Measurements from ENCODE around the gene NISCH.

NISCH gene

DNA sequence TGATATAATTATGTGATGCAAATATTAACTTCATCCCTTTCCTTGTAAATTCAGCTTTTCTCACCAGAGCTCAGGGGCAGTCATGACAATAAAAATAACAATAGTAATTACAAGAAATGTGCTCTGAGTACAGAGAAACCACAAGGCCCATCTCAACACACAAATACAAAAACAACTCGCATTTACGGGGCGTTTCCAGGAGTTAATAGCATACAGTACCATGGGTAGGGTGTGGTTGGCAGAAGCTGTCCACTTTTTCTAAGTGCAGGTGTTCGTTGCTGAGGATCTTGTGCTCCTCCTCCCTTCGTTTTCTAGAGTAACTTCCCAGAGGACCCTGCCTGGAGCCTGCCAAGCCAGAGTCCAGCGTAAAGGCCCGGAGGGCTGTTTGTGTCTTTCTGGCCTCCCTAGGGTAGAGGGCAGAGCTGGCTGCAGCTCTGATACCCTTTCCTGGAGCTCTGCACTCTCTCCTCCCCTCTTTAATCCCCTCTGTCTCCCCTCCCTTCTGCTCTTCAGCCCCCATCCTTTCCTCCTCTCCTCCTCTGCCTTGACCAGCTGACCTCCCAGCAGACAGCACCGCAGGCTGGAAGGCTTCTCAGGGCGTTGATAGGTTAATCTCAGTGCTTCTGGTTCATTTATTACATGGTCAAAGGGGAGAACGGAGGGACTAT lies 21.9 kb upstream of the NISCH start:
- Histone ChIP-seq H2BK120ac (ENCODE audit: low read depth, low read length) (no peak overlapping the region), H3K23ac (ENCODE audit: low read length in 2 of 2) (no peak overlapping the region), H3K36me3 (ENCODE audit: control insufficient read depth in 1 of 2, insufficient read depth in 2 of 2, low read depth in 1 of 2, low read length in 2 of 2) (no peaks in the 10 kb centered on the region), H3K4me2 (ENCODE audit: low read length, poor library complexity, severe bottlenecking) (no peak overlapping the region), H3K14ac (ENCODE audit: low read length in 2 of 2) (no peak overlapping the region), H2BK15ac (ENCODE audit: low read depth, poor library complexity, severe bottlenecking) (no peak overlapping the region), H4K8ac (ENCODE audit: low read length) (no peak overlapping the region), H3K27ac (ENCODE audit: low read length, poor library complexity, severe bottlenecking) (no peak overlapping the region), H2BK12ac (ENCODE audit: low read length in 2 of 2) (no peak overlapping the region), H3K4me1 (ENCODE audit: control insufficient read depth, insufficient read depth, low read depth, low read length) (peaks cover 2% of the 10 kb centered on the region), H3K18ac (ENCODE audit: low read depth in 1 of 2, low read length in 2 of 2) (no peak overlapping the region), H3K27me3 (ENCODE audit: control insufficient read depth in 1 of 2, insufficient read depth in 1 of 2, low read length in 2 of 2) (peaks cover 10 to 35% of the 10 kb centered on the region in 2 experiments), H2AK5ac (ENCODE audit: low read length, severe bottlenecking) (no peak overlapping the region), H2BK5ac (ENCODE audit: low read depth, low read length, poor library complexity, severe bottlenecking) (no peak overlapping the region), H3K9ac (ENCODE audit: low read length) (no peak overlapping the region), H3K4ac (ENCODE audit: low read depth in 1 of 2, low read length in 2 of 2) (no peak overlapping the region), H3K4me3 (ENCODE audit: insufficient read depth in 1 of 2, low read depth in 1 of 2, low read length in 2 of 2) (no peak overlapping the region), H2AFZ (ENCODE audit: low read depth, low read length) (no peak overlapping the region), H4K91ac (ENCODE audit: low read length) (no peak overlapping the region), H3K9me3 (ENCODE audit: control insufficient read depth, low read length) (no peaks in the 10 kb centered on the region), H3K79me1 (replicated peaks; ENCODE audit: low read length, poor library complexity, severe bottlenecking) (no peaks in the 10 kb centered on the region)
- DNase-seq: no peak
- 76% methylated on average over 10 of the region's 10 CpGs for WGBS

DNA sequence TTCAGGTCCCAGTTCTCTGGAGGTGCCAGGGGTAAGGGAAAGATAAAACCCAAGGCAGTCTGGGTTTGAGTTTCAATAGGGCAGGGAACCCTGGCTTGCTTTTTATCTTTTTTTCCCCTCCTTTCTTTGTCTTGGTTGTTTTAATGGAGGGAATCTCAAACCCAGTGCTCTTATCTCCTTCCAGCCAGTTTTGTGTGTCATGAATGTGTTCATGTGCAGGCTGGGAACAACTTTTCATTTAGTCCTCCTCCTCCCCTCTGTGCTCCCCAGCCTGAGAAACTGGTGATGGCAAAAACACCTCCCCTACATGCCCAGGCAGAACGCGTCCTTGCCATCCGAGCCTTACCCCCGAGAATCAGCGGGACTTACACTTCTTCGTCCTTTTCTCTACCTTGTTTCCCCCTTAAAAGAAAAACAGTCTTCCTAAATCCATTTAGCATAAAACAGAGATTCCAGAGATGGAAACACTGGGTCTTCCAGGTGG lies 21.4 kb upstream of the NISCH start:
- Histone ChIP-seq H2AK5ac (ENCODE audit: low read length, severe bottlenecking) (no peak overlapping the region), H3K14ac (ENCODE audit: low read length in 2 of 2) (no peak overlapping the region), H3K27ac (ENCODE audit: low read length, poor library complexity, severe bottlenecking) (no peak overlapping the region), H2BK5ac (ENCODE audit: low read depth, low read length, poor library complexity, severe bottlenecking) (no peak overlapping the region), H2AFZ (ENCODE audit: low read depth, low read length) (no peak overlapping the region), H2BK12ac (ENCODE audit: low read length in 2 of 2) (no peak overlapping the region), H2BK120ac (ENCODE audit: low read depth, low read length) (no peak overlapping the region), H3K4me3 (ENCODE audit: insufficient read depth in 1 of 2, low read depth in 1 of 2, low read length in 2 of 2) (no peak overlapping the region), H3K23ac (ENCODE audit: low read length in 2 of 2) (no peak overlapping the region), H3K18ac (ENCODE audit: low read depth in 1 of 2, low read length in 2 of 2) (no peak overlapping the region), H2BK15ac (ENCODE audit: low read depth, poor library complexity, severe bottlenecking) (no peak overlapping the region), H3K4me1 (ENCODE audit: control insufficient read depth, insufficient read depth, low read depth, low read length) (peaks cover 2% of the 10 kb centered on the region), H3K79me1 (replicated peaks; ENCODE audit: low read length, poor library complexity, severe bottlenecking) (no peaks in the 10 kb centered on the region), H4K8ac (ENCODE audit: low read length) (no peak overlapping the region), H3K4ac (ENCODE audit: low read depth in 1 of 2, low read length in 2 of 2) (no peak overlapping the region), H3K4me2 (ENCODE audit: low read length, poor library complexity, severe bottlenecking) (no peak overlapping the region), H4K91ac (ENCODE audit: low read length) (no peak overlapping the region), H3K36me3 (ENCODE audit: control insufficient read depth in 1 of 2, insufficient read depth in 2 of 2, low read depth in 1 of 2, low read length in 2 of 2) (no peaks in the 10 kb centered on the region), H3K9ac (ENCODE audit: low read length) (no peak overlapping the region), H3K27me3 (ENCODE audit: control insufficient read depth in 1 of 2, insufficient read depth in 1 of 2, low read length in 2 of 2) (peaks cover 10 to 35% of the 10 kb centered on the region in 2 experiments), H3K9me3 (ENCODE audit: control insufficient read depth, low read length) (no peaks in the 10 kb centered on the region)
- WGBS: 96% methylated on average over 6 of the region's 6 CpGs
- DNase-seq: no peak

DNA sequence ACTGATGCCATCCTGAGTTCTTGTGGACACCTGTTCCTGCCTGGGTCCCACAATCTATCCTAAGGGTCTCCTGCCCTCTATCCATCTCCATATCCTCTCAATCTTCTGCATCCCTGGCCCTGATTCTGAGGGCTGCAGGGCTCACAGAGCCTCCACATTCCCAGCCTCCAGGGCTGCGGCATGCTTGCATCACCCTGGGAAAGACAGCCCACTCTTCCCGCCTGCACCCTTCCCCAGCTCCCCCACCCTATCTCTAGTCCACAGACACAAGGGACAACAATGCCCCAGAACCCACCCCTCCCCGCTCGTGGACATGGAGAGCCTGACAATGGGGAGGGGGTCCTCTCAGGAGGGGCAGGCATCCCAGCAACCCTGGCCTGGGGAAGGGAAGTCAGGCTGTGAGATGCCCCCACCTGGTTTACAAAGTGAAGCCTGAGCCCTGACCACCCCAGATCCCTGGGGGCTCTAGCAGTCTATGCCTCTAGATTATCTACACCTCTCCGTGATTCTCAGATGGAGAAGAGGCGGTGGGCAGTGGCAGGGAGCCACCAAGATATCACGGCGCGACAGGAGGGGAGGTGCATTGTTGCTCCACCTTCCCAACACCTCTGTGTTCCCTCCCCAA lies 20.8 kb upstream of the NISCH start:
- no peak overlapping the region for H3K4me3 ChIP-seq (ENCODE audit: insufficient read depth in 1 of 2, low read depth in 1 of 2, low read length in 2 of 2)
- no peak overlapping the region for H2BK5ac ChIP-seq (ENCODE audit: low read depth, low read length, poor library complexity, severe bottlenecking)
- no peak overlapping the region for H2BK15ac ChIP-seq (ENCODE audit: low read depth, poor library complexity, severe bottlenecking)
- no peak overlapping the region for H3K4ac ChIP-seq (ENCODE audit: low read depth in 1 of 2, low read length in 2 of 2)
- H3K18ac ChIP-seq (ENCODE audit: low read depth in 1 of 2, low read length in 2 of 2): no peak overlapping the region
- H3K27ac ChIP-seq (ENCODE audit: low read length, poor library complexity, severe bottlenecking): no peak overlapping the region
- H3K14ac ChIP-seq (ENCODE audit: low read length in 2 of 2): no peak overlapping the region
- no peak overlapping the region for H2BK12ac ChIP-seq (ENCODE audit: low read length in 2 of 2)
- DNase-seq: no peak
- no peak overlapping the region for H4K91ac ChIP-seq (ENCODE audit: low read length)
- no peak overlapping the region for H3K4me2 ChIP-seq (ENCODE audit: low read length, poor library complexity, severe bottlenecking)
- 88% methylated on average over 8 of the region's 9 CpGs for WGBS
- no peaks in the 10 kb centered on the region for H3K9me3 ChIP-seq (ENCODE audit: control insufficient read depth, low read length)
- peaks cover 2% of the 10 kb centered on the region for H3K4me1 ChIP-seq (ENCODE audit: control insufficient read depth, insufficient read depth, low read depth, low read length)
- H3K23ac ChIP-seq (ENCODE audit: low read length in 2 of 2): no peak overlapping the region
- no peak overlapping the region for H2AFZ ChIP-seq (ENCODE audit: low read depth, low read length)
- no peak overlapping the region for H2AK5ac ChIP-seq (ENCODE audit: low read length, severe bottlenecking)
- H2BK120ac ChIP-seq (ENCODE audit: low read depth, low read length): no peak overlapping the region
- H3K36me3 ChIP-seq (ENCODE audit: control insufficient read depth in 1 of 2, insufficient read depth in 2 of 2, low read depth in 1 of 2, low read length in 2 of 2): no peaks in the 10 kb centered on the region
- H3K9ac ChIP-seq (ENCODE audit: low read length): no peak overlapping the region
- peaks cover 10 to 35% of the 10 kb centered on the region in 2 experiments for H3K27me3 ChIP-seq (ENCODE audit: control insufficient read depth in 1 of 2, insufficient read depth in 1 of 2, low read length in 2 of 2)
- H4K8ac ChIP-seq (ENCODE audit: low read length): no peak overlapping the region
- no peaks in the 10 kb centered on the region for H3K79me1 ChIP-seq (replicated peaks; ENCODE audit: low read length, poor library complexity, severe bottlenecking)

DNA sequence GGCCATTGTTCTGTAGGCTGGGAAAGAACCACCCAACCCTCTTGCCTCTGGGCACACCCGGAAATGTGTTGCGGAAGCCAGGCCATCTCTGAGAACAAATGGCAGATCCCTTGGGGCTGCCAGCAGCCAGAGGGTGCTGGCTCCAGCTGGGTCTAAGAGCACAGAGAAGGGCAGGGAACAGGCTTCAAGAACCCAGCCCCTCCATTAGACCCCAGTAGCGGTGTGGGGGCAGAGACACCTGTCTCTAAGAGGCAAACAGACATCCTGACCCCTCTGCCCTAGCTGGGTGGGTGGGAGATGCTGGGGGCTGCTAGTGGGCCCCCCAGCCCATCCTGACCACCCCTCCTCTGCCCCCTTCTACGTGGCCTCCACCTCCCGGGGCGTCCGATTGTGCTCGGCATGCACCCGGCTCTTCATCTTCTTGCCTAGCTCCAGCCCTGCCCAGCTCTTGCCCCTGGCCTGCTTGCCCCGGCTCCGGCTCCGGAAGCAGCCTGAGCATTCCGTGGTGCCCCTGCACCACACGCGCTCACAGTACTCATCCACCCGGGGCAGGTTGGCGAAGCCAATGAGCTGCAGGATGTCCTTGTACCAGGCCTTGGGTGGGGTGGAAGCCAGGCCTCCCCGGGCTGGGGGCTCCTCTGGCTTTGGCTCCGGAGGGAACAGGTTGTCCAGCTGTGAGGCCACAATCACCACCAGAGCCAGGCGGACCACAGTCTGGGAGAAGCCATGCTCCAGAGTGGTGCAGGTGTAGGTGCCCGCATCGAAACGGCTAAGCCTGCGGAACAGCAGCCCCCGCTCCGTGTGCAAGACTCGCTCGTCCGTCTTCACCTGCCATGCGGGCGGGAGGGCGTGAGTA lies 19.9 kb upstream of the NISCH start:
- H2BK5ac ChIP-seq (ENCODE audit: low read depth, low read length, poor library complexity, severe bottlenecking): no peak overlapping the region
- no peak overlapping the region for H2BK120ac ChIP-seq (ENCODE audit: low read depth, low read length)
- no peak for DNase-seq
- peak overlapping the region; percentile 16 for H2BK15ac ChIP-seq (ENCODE audit: low read depth, poor library complexity, severe bottlenecking)
- H2BK12ac ChIP-seq (ENCODE audit: low read length in 2 of 2): no peak overlapping the region
- no peaks in the 10 kb centered on the region for H3K79me1 ChIP-seq (replicated peaks; ENCODE audit: low read length, poor library complexity, severe bottlenecking)
- H3K27ac ChIP-seq (ENCODE audit: low read length, poor library complexity, severe bottlenecking): no peak overlapping the region
- H2AK5ac ChIP-seq (ENCODE audit: low read length, severe bottlenecking): no peak overlapping the region
- no peak overlapping the region for H4K8ac ChIP-seq (ENCODE audit: low read length)
- no peak overlapping the region for H3K18ac ChIP-seq (ENCODE audit: low read depth in 1 of 2, low read length in 2 of 2)
- H3K27me3 ChIP-seq (ENCODE audit: control insufficient read depth in 1 of 2, insufficient read depth in 1 of 2, low read length in 2 of 2): peaks cover 10 to 35% of the 10 kb centered on the region in 2 experiments
- H3K23ac ChIP-seq (ENCODE audit: low read length in 2 of 2): no peak overlapping the region
- H2AFZ ChIP-seq (ENCODE audit: low read depth, low read length): no peak overlapping the region
- 95% methylated on average over 32 of the region's 32 CpGs for WGBS
- no peak overlapping the region for H3K4me2 ChIP-seq (ENCODE audit: low read length, poor library complexity, severe bottlenecking)
- no peaks in the 10 kb centered on the region for H3K9me3 ChIP-seq (ENCODE audit: control insufficient read depth, low read length)
- H3K4me3 ChIP-seq (ENCODE audit: insufficient read depth in 1 of 2, low read depth in 1 of 2, low read length in 2 of 2): no peak overlapping the region
- no peak overlapping the region for H3K4ac ChIP-seq (ENCODE audit: low read depth in 1 of 2, low read length in 2 of 2)
- peaks cover 2% of the 10 kb centered on the region for H3K4me1 ChIP-seq (ENCODE audit: control insufficient read depth, insufficient read depth, low read depth, low read length)
- no peak overlapping the region for H4K91ac ChIP-seq (ENCODE audit: low read length)
- H3K9ac ChIP-seq (ENCODE audit: low read length): no peak overlapping the region
- H3K36me3 ChIP-seq (ENCODE audit: control insufficient read depth in 1 of 2, insufficient read depth in 2 of 2, low read depth in 1 of 2, low read length in 2 of 2): no peaks in the 10 kb centered on the region
- no peak overlapping the region for H3K14ac ChIP-seq (ENCODE audit: low read length in 2 of 2)

Measured in mesenchymal stem cell (in vitro differentiated cells and primary cell).